GM21737 (cell line): ENCODE measurements around the gene DDX54.
"Not testable (repeated sequence)": the region's sequence is repeated elsewhere in the genome, so short reads cannot be mapped to it uniquely, and the experiment has no call there.

Experiments used
- ATAC-seq: cut with Tn5 transposase; IDR thresholded peaks from one replicate; pipeline ENCODE4 v1.9.1; 2021; ENCODE audit warnings: mild to moderate bottlenecking, moderate library complexity; ENCODE audit not compliant: unreplicated experiment

The DDX54 gene

DNA sequence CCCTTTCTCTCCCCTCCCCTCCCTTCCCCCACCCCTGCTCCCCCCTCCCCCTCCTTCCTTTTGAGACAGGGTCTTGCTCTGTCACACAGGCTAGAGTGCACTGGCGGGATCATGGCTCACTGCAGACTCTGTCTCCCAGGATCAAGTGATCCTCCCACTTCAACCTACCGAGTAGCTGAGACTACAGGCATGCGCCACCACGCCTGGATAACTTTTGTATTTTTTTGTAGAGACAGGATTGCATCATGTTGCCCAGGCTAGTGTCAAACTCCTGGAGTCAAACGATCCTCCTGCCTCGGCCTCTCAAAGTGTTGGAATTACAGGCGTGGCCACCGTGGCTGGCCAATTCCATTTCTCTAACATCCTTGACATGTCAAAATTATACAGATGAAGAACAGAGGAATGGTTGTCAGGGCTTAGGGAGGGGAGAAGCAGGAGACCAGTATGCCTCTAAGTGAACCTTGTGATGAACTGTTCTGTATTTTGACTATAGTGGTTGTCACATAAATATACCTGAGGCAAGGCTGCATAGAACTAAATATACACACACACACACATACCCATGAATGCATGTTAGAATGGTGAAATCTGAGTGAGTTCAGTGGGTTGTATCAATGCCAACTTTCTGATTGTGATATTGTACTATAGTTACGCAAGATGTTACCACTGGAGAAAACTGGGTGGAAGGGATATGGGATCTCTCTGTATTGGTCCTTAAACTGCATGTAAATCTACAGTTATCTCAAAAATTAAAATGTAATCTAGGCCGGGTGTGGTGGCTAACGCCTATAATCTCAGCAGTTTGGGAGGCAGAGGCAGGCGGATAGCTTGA is 39.3 kb downstream of the DDX54 start:
- no peak for ATAC-seq

DNA sequence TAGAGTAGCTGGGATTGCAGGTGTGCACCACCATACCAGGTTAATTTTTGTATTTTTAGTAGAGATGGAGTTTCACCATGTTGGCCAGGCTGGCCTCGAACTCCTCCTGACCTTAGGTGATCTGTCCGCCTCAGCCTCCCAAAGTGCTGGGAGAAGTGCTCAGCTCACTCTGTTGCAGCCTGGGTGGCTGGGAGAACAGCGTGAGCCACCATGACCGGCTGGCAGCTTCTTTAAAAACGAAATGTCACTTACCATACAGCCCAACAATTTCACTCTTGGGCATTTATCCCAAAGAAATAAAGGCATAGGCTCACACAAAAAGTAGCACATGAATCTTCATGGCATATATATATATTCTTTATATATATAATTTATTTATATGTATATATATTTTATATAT is 40.5 kb downstream of the DDX54 start:
- ATAC-seq: no peak

DNA sequence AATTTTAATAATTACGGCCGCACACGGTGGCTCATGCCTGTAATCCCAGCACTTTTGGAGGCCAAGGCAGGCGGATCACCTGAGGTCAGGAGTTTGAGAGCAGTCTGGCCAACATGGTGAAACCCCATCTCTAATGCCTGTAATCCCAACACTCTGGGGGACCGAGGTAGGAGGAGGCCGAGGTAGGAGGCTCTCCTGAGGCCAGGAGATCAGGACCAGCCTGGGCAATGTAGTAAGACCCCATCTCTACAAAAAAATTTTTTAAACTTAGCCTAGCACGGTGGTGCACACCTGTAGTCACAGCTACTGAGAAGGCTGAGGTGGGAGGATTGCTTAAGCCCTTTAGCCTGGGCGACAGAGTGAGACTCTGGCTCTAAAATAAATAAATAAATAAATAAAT is 41.3 kb downstream of the DDX54 start:
- no peak for ATAC-seq

DNA sequence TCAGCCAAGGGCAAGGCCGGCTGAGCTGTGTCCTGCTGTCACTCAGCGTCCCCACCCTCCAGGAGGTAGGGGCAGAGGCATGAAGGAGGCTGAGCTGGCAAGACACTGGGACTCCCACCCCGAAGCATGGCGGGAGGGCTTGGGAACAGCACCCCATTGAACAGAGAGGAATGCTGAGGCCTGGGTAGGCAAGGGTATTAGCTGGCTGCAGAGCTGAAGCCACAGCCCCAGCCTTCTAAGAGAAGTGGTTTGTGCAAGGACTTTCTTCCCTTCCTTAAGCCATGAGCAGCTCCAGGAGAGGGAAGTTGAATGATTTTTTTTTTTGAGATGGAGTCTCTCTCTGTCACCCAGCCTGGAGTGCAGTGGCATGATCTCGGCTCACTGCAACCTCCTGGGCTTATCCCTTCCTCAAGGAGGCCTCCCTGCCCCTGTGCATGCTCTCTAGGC is 42.4 kb downstream of the DDX54 start:
- ATAC-seq: no peak

DNA sequence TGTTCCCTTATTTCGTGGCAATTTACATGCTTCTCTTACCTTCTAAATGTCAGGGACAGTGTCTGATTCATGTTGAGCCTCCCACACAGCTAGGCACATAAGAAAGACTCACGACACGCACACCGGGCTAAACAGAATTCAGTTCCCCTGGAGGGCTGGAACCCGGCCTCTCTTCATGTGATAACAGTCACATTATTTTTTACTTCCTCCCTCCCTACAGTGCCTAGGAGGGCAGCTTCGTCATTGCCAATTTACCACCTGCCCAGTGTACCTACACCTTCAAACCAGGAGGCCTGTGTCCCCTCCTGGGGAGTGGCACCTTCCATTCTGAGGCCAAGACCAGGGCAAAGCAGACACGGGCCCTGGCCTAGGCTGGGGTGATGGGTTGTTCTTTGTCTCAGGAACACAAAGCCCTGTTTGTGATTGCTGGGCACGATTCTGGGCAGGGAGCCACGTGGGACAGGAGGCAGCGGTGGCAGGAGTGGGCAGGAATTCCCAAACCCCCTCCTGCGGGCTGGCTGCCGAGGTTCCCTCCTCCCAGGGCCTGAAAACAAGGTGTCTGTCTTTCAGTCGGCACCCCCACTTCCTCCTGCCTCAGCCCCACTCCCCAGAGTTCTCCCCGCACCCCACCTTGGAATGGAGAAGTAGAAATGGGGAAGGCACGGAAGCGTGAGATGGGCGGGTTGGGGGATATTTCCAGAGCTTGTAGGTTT is 42.9 kb downstream of the DDX54 start:
- ATAC-seq: no peak

DNA sequence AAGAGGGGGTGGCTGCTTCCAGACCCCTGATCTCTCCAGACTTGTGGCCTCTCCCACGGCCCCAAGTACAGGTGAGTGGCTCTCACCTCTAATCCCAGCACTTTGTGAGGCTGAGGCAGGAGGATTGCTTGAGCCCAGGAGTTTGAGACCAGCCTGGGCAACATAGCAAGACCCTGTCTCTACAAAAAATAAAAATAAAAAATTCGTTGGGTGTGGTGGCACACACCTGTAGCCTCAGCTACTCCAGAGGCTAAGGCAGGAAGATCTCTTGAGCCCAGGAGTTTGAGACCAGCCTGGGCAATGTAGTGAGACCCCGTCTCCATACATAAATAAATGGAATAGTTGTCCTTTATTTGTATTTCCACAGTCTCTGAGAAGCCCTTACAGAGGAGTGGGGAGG is 43.6 kb downstream of the DDX54 start:
- ATAC-seq: not testable (repeated sequence)

DNA sequence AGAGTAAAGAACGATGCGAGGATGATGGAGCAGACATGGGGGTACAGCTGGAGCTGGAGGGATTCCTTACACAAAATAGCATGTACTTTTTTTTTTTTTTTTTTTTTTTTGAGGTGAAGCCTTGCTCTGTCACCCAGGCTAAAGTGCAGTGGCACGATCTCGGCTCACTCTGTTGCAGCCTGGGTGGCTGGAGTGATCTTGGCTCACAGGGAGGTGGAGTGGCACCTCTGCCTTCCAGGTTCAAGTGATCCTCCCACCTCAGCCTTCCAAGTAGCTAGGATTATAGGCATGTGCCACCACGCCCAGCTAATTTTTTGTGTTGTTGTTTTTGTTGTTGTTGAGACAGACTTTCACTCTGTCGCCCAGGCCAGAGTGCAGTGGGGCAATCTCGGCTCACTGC is 44.6 kb downstream of the DDX54 start:
- no peak for ATAC-seq

DNA sequence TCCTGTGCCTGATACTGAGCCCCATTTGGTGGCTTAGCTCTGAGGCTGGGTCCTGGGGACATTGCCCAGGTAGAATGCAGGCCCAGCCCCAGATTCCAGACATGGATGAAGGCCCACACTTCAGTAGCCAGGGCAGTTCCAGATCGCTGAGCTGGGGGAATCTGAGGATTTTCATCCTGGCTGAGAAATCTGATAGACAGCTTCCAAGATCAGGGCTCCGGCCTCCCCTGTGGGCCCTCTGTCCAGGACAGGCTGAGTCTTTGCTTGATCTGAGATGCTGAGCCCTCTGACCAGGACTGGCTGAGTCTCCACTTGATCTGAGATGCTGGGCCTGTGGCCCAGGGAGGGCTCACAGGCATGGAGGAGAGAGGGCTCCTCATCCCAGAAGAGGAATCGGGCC is 46.5 kb downstream of the DDX54 start:
- no peak for ATAC-seq

DNA sequence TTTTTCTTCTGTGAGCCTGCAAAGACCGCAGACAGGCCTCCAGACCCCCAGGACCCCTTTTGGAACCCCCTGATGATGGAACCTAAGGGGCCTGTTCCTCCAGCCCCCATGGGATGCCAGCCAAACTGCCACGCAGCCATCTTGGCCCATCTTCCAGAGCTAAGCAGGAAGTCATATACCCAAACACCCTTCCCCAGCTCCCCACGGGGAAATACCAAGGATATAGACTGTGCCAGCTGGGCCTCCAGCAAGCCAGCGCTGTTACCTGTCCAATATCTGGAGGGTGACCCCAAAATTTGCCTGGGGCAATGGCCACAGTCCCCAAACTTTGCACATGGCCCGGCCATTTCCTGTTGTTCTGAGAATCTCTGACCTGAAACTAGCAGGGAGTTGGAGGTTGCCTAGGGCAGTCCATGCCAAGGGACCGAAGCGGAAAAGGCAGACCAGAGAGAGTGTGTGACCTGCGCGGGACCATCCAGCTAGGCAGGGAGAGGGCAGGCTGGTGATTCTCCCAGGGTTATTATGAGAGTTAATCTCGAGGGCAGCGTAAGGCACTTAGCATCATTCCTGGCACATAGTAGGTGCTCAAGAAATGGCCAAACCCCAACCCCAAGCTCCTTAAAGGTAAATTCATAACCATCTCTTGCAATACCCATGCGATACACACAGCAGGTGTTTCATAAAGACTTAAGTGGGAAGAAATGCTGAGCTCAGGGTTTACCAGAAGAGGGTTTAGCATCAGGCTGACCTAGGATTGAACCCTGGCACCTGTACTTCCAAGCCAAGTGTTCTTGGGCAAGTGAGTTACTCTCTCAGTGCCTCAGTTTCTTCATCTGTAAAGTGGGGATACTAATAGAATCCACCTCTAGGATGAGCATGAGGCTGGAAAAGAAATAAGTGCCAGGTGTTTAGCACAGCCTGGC is 47.2 kb downstream of the DDX54 start:
- no peak for ATAC-seq

DNA sequence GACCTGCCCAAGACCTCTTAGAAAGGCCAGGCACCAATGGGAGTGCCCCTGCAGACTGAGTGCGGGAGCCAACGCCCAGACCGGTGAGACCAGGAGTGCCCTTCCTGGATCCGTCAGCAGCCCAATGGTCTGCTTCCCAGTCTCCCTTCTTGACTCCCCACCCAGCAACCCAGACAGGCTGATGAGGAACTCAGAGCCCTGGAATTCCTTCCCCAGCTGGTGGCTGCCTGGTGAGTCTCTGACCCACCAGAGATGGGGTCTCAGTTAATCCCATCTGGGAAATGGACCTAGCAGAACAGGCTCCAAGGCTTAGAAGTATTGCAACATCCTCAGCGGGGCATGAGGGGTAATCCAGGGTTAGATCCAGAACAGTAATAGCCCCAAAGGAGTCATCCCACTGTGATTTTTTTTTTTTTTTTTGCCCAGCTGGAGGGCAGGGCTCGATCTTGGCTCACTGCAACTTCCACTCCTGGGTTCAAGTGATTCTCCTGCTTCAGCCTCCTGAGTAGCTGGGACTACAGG is 48.2 kb downstream of the DDX54 start:
- ATAC-seq: no peak

DNA sequence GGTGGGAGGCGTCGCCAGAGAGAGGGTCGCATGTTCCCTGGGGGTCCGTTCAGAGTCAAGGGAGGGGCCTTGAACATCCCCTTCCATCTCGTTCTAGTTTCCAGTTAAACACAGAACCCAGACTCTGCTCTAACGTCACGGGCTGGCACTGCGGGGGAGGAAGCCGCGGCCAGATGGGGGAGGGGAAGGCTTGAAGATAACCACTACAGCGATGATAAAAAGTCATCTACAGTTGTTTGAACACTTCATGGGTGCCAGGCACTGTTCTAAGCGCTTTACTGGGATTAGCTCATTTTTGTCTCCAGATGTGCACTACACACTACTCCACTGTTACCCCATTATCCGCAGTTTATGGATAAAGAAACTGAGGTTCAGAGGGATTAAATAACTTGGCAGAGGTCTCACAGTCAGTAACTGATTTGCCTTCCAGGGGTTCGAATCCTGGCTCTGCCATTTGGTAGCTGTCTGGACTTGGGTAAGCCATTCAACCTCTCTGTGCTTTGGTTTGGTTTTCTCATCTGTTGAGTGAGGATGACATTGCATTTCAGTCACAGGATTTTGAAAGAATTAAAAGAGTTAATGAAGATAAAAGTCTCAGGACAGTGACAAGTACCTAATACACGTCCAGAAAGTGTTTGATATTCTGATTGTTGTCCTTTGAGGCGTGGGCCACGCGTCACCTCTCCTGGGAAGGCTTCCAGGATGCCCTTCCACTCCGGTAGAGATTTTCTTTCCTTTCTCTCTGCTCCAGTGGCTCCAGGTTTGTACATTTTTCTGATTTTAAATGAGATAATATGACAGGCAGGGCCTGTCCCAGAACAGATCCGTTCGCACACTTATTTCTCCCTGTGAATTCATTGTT is 48.9 kb downstream of the DDX54 start:
- no peak for ATAC-seq

DNA sequence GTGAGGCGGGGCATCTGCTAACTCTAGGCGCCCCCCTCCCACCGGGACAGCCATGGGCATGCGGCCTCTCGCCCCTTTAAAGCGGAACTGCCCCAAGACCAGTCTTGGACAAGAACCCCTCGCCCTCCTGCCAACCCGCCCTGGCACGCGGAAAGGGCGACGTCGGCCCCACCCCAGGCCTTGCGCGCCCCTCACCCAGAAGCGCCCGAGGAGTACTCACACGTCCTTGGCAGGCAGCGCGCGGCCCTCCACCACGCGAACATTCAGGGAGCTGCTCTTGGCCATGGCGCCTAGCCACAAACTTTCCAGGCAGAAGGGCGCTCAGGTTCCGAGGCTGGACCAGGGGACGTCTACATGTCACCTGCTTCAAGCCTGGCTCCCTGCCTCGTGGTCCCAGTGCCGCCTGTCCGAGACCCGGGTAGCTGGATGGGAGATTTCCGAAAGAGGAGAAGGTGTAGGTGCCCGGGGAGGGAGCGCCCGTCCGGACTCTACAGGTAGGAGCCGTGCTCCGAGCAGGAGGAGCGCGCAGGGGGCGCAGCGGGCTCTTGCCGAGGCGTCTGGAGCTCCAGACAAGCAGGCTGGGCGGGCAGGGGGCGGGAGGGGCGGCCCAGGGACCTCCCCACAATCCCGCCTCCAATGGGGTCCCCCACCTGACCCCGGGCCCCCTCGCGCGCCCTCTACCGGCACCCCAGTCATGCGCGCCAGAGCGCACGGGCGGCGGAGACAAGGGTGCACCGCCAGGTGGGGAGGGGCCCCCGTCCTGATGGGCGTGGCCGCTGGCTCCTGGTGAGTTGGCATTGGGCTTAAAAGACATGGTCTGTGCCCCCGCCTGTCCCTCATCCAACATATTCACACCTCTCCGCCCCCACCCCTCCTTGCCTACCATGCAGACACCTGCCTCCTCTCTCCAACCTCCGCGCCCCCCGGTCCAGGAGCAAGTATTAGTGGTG is 49.8 kb downstream of the DDX54 start, which contains the start of gene RASAL1:
Gene RASAL1 (minus strand): TSS at position 584 of the 950 bp plus-strand sequence. CDS start 299 bp downstream, at position 285.
- no peak for ATAC-seq

DNA sequence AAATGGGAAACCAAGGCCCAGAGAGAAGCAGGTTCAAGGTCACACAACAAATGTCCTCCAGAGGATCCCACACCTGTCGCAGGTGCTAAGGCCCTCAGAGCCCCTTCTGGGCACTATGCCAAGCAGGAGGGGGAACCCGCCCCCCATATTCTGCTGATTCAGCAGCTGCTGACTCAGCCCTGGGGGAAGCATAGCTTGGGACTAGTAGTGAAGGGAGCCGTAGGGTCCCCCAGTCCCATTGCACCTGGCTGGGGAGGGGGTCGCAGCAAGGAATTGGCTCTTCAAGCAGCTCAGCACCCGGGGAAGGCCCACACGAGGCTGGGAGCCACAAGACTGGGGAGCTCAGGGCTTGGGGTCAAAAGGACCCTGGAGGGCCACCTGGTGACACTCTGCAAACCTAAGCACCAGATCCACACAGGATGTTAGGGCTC is 50.7 kb downstream of the DDX54 start:
- ATAC-seq: no peak

DNA sequence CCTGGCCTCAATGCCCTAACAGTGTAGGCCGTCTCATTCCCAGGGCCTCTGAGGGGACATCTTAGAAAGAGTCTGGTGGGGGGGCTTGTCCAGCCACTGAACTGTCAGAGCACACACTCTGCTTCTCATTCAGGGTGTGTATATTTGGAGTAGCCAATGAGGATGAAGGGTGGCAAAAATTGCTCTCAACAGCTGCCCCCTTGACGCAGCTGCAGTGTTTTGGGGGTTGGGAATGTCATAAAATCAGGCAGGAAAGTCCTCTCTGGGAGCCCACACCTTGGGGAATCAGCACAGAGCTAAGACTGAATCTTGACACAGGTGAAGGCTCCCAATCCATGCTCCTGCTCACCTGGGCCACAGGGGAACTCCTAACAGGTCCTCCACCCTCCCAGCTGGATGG is 51.2 kb downstream of the DDX54 start:
- no peak for ATAC-seq

DNA sequence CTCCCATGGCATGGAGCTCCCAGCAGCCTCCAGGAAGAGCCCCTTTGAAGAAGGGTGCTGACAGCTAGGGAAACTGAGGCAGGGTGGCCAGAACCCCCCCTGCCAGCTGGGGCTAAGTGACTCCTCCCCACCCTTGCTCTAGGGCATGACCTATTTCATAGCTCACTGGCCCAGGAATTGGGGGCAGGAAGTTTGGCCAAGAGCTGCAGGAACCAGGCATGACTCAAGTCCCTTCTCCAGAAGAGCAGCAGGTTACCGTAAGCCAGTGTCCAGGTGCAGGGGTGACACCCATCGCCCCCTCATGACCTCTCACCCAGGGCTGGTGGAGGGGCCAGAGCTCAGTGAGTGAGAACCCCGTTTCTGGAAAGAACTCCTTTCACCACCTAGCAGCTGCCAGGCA is 51.6 kb downstream of the DDX54 start:
- no peak for ATAC-seq

DNA sequence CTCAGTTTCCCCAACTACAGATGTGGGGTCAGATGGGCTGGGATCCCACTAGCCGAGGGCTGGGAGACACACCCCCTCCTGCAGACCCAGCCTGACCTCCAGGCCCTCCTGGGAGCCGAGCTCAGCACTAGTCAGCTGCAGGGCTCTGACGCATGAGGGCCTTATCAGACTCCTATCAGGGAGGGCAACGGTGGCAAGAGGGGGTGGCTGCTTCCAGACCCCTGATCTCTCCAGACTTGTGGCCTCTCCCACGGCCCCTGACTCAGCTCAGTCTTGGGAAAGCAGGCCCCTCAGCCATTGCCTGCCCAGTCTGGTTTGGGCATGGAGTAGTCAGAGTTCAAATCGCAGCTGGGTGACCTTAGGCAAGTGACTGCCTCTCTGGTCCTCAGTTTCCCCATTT is 52.2 kb downstream of the DDX54 start:
- ATAC-seq: no peak

DNA sequence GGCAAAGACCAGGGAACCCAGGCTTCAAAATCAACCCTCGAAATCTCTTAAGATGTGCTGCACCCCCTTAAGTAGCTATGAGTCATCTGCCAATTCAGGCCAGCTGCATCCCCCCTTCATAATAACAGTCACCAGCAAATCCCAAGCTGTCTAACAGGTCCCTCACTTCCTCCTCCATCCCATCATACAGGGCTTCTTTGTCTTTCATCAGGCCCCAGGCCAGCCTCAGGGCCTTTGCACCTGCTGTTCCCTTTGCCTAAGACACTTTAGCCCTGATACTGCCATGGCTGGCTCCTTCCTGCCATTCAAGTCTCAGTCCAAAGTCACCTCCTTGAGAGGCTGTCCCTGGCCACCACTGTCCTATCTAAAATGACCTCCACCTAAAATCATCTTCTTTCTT is 53.7 kb downstream of the DDX54 start:
- no peak for ATAC-seq

DNA sequence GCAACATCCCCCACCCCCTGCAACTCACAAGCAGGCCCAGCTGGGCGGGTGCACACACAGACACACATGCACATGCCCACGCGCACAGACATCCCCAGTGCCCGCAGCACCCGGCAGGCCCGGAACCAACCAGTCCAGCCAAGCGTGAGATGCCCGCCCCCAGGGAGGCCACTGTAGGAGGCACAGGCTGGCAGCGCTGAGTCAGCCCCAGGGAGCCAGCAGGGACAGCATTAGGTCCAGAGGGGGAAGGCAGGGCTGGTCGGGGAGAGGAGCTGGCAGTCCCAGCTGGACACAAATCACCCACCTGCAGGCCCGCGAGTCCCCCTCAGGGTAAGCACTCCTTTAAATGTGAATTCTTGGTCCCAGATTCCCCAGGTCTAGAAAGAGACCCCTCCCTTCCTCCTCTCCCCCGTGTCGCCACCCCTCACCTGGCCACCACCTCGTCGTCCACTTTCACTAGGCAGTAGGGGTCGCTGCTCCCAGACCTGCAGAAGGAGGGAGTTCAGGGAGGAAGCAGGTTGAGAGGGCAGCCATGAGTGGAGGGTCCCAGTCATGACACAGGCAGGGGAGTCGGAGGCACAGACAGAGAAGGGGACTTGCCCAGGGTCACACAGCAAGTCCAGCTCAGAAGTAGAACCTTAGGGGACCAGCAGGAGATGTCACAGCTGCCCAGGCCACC is 54.7 kb downstream of the DDX54 start:
- ATAC-seq: no peak
